CD8-positive, alpha-beta memory T cell (primary cell): ENCODE data around the gene RAB31. TPM values are rescaled to one million over a fixed set of nuclear protein-coding genes. Genes with fewer than 3 reads are reported as not detected.

Source experiments
- CTCF ChIA-PET: fragments of 350-600 bp; sonication (Branson Sonifier 250); formaldehyde crosslinking; loops from one replicate; lab custom pipeline; 2021; ENCODE audit warnings: antibody characterized with exemption; lab: Charles Lee
- POLR2A ChIA-PET: fragments of 350-600 bp; sonication (Branson Sonifier 250); formaldehyde crosslinking; loops from one replicate; lab custom pipeline; 2021; ENCODE audit warnings: antibody characterized with exemption; lab: Charles Lee
- DNase-seq, 5 donors: peaks; one replicate each; pipeline versions ENCODE4 v3.0.0 to v3.0.0-alpha.2; 2020 to 2022; ENCODE audit warnings: mixed read lengths in 1 of 5
- H3K27ac ChIP-seq: one replicate; pipeline ENCODE4 v1.7.0; 2013; ENCODE audit warnings: low read depth, mild to moderate bottlenecking, low read length, moderate library complexity
- H3K27me3 ChIP-seq: 2 replicates; pipeline ENCODE4 v1.7.0; 2013; ENCODE audit warnings: low read length, mild to moderate bottlenecking; ENCODE audit not compliant: insufficient read depth, poor library complexity, severe bottlenecking
- H3K36me3 ChIP-seq: 2 replicates; pipeline ENCODE4 v1.7.0; 2013; ENCODE audit warnings: mild to moderate bottlenecking, low read length, moderate library complexity; ENCODE audit not compliant: insufficient read depth
- H3K4me1 ChIP-seq: 2 replicates; pipeline ENCODE4 v1.7.0; 2013; ENCODE audit warnings: mild to moderate bottlenecking, low read length, moderate library complexity; ENCODE audit not compliant: insufficient read depth
- H3K4me3 ChIP-seq: 2 replicates; pipeline ENCODE4 v1.7.0; 2013; ENCODE audit warnings: mild to moderate bottlenecking, low read length
- H3K9me3 ChIP-seq: 2 replicates; pipeline ENCODE4 v1.7.0; 2013; ENCODE audit warnings: mild to moderate bottlenecking, low read length
- H3K27ac Mint-ChIP-seq, 8 donors: one replicate each; pipeline ENCODE4 v1.8.0; 2020 to 2021; ENCODE audit warnings: mixed read lengths in 8 of 8, mild to moderate bottlenecking in 6 of 8, inconsistent platforms in 3 of 8, moderate library complexity in 3 of 8
- H3K27me3 Mint-ChIP-seq, 2 donors: one replicate each; pipeline ENCODE4 v1.8.0; 2020 to 2021; ENCODE audit warnings: mixed read lengths in 2 of 2, mild to moderate bottlenecking in 1 of 2, moderate library complexity in 1 of 2
- H3K36me3 Mint-ChIP-seq, 3 donors: one replicate each; pipeline ENCODE4 v1.8.0; 2020 to 2021; ENCODE audit warnings: mixed read lengths in 3 of 3, inconsistent platforms in 1 of 3, mild to moderate bottlenecking in 1 of 3
- H3K4me1 Mint-ChIP-seq, 3 donors: one replicate each; pipeline ENCODE4 v1.8.0; 2020 to 2021; ENCODE audit warnings: mixed read lengths in 3 of 3, inconsistent platforms in 1 of 3, mild to moderate bottlenecking in 1 of 3
- H3K4me3 Mint-ChIP-seq, 7 donors: one replicate each; pipeline ENCODE4 v1.8.0; 2020 to 2021; ENCODE audit warnings: mixed read lengths in 7 of 7, mild to moderate bottlenecking in 6 of 7, moderate library complexity in 4 of 7, inconsistent platforms in 2 of 7
- H3K9me3 Mint-ChIP-seq, 5 donors: one replicate each; pipeline ENCODE4 v1.8.0; 2020 to 2022; ENCODE audit warnings: mixed read lengths in 5 of 5, mild to moderate bottlenecking in 3 of 5, moderate library complexity in 2 of 5, inconsistent platforms in 1 of 5
- polyA plus RNA-seq: library from polyadenylated mRNA; unstranded; fragments of 300-500 nt; fragmentation: Illumina TruSeq; gene quantifications from one replicate; pipeline ENCODE4 v1.2.3, GENCODE V29; 2021
- total RNA-seq, 2 experiments: library from RNA; stranded (reverse); gene quantifications; one replicate each; pipeline ENCODE4 v1.2.3, GENCODE V29; 2021

The RAB31 gene
- total and polyA plus RNA-seq, 3 experiments from 2014 or later: 0.57 to 4.7 (median 1.1) TPM

DNA sequence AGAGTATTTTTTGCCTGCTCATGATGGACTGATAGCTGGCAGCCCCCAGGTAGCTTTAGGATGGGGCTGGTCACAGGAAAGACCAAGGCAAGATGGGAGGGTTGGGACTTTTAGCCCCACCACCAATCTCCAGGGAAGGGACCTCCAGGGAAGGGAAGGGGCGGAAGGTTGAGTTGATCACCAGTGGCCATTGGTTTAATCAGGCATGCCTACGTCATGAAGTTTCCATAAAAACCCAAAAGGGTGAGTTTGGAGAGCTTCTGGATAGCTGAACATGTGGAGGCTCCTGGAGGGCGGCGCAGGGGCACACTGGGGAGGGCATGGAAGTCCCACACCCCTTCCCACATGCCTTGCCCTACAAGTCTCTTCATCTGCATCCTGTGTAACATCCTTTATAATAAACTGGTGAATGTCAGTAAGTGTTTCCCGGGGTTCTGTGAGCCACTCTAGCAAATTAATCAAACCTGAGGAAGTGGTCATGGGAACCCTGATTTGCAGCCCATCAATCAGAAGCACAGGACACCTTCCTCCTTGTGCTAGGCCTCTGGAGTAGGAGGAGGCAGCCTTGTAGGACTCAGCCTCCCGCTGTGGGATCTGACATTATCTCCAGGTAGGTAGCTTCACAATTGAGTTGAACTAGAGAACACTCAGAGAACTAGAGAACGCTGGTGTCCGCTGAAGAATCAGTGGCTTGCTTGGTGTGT lies 30.3 kb downstream of the RAB31 start:
- Mint-ChIP-seq H3K27ac (no peak overlapping the region), H3K27me3 (peaks cover 9 to 34% of the 10 kb centered on the region in 2 donors), H3K36me3 (peaks cover 0 to 3% (median 0%) of the 10 kb centered on the region in 3 donors), H3K9me3 (no peaks in the 10 kb centered on the region), H3K4me1 (peaks cover 5 to 8% (median 5%) of the 10 kb centered on the region in 3 donors), H3K4me3 (no peak overlapping the region)
- no peak for DNase-seq
- ChIA-PET CTCF (interaction anchor here (1.4 kb wide), 1 partner anchor 13 kb away, joined by 3 read pairs; no protein-coding TSS in a partner anchor), POLR2A (no interaction called here)
- no peak overlapping the region for H3K27ac ChIP-seq
- no peaks in the 10 kb centered on the region for H3K4me1 ChIP-seq
- no peaks in the 10 kb centered on the region for H3K36me3 ChIP-seq
- no peaks in the 10 kb centered on the region for H3K27me3 ChIP-seq
- no peaks in the 10 kb centered on the region for H3K9me3 ChIP-seq
- no peak overlapping the region for H3K4me3 ChIP-seq

DNA sequence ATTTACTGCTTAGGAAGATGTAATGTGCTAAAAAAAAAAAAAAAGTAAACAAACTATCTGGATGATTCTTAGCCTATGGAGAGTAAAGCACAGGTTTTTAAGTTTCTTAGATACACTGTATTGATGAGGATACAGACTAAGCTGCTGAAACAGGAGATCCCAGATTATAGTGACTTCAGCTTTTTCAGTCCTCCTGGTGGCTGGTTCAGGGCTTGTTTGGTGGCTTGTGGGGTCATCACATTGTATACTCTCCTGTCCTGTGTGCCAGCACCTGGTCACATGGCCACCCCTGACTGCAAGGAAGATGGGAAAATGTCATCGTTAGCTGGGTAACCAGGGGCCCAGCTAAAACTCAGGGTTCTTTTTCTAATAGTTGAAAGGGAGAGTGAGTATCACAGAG lies 31.4 kb downstream of the RAB31 start:
- no peaks in the 10 kb centered on the region for H3K9me3 ChIP-seq
- Mint-ChIP-seq H3K4me1 (peaks cover 1 to 5% (median 5%) of the 10 kb centered on the region in 3 donors), H3K27ac (no peak overlapping the region), H3K9me3 (no peaks in the 10 kb centered on the region), H3K27me3 (peaks cover 10 to 35% of the 10 kb centered on the region in 2 donors), H3K36me3 (no peaks in the 10 kb centered on the region), H3K4me3 (no peak overlapping the region)
- H3K4me3 ChIP-seq: no peak overlapping the region
- no peak overlapping the region for H3K27ac ChIP-seq
- DNase-seq: no peak
- no peaks in the 10 kb centered on the region for H3K4me1 ChIP-seq
- ChIA-PET CTCF (no interaction called here), POLR2A (no interaction called here)
- H3K36me3 ChIP-seq: no peaks in the 10 kb centered on the region
- no peaks in the 10 kb centered on the region for H3K27me3 ChIP-seq

DNA sequence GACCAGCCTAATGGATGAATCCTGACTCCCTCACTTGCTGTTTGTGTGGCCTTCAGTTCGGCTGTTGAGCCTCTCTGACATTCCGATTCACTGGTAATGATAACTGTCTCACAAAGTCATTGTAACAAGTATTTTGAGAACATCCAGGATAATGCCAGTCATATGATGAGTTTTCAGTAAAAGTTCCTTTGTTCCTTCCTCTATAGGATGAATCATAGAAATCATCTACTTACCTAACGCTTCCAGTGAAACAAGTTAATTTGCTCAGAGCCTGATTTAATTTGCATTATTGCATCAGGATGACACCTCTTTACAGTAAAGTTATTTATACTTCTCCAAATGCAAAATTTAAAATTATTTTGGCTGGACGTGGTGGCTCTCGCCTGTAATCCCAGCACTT lies 32.0 kb downstream of the RAB31 start:
- peaks cover 14 to 35% of the 10 kb centered on the region in 2 donors for H3K27me3 Mint-ChIP-seq

DNA sequence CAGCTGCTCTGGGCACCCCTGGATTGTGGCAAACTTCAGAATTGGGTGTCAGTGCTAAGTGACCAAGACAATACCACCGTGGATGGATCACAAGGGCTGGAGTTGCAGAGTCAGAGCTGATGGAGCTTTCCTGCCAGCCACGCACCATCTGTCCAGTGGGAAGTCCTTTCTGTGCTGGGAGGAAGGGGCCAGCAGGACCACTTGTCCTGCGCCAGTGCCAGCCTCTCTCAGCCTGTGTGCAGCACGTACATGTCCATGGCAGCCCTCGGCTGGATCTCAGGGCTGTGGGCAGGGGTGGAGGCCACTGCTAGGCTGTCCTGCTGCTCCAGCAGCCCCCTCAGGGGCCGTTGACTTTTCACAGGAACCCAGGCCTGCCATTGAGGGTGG lies 33.3 kb downstream of the RAB31 start:
- Histone ChIP-seq H3K36me3 (no peaks in the 10 kb centered on the region), H3K4me3 (no peak overlapping the region), H3K27me3 (no peaks in the 10 kb centered on the region), H3K9me3 (no peaks in the 10 kb centered on the region), H3K27ac (no peak overlapping the region), H3K4me1 (no peaks in the 10 kb centered on the region)
- H3K27ac Mint-ChIP-seq: no peak overlapping the region
- DNase-seq: no peak
- peaks cover 14 to 35% of the 10 kb centered on the region in 2 donors for H3K27me3 Mint-ChIP-seq
- ChIA-PET POLR2A (no interaction called here), CTCF (no interaction called here)
- H3K4me1 Mint-ChIP-seq: no peaks in the 10 kb centered on the region
- no peaks in the 10 kb centered on the region for H3K36me3 Mint-ChIP-seq
- no peaks in the 10 kb centered on the region for H3K9me3 Mint-ChIP-seq
- no peak overlapping the region for H3K4me3 Mint-ChIP-seq

More for the DNA sequence above, 32.0 kb downstream of the RAB31 start:
- Mint-ChIP-seq H3K27ac (no peak overlapping the region), H3K9me3 (no peaks in the 10 kb centered on the region), H3K36me3 (no peaks in the 10 kb centered on the region), H3K4me3 (no peak overlapping the region), H3K4me1 (peaks cover 1 to 5% (median 4%) of the 10 kb centered on the region in 3 donors)
- Histone ChIP-seq H3K4me1 (no peaks in the 10 kb centered on the region), H3K4me3 (no peak overlapping the region), H3K9me3 (no peaks in the 10 kb centered on the region), H3K36me3 (no peaks in the 10 kb centered on the region), H3K27me3 (no peaks in the 10 kb centered on the region), H3K27ac (no peak overlapping the region)
- no peak for DNase-seq
- POLR2A ChIA-PET: no interaction called here
- CTCF ChIA-PET: no interaction called here

DNA sequence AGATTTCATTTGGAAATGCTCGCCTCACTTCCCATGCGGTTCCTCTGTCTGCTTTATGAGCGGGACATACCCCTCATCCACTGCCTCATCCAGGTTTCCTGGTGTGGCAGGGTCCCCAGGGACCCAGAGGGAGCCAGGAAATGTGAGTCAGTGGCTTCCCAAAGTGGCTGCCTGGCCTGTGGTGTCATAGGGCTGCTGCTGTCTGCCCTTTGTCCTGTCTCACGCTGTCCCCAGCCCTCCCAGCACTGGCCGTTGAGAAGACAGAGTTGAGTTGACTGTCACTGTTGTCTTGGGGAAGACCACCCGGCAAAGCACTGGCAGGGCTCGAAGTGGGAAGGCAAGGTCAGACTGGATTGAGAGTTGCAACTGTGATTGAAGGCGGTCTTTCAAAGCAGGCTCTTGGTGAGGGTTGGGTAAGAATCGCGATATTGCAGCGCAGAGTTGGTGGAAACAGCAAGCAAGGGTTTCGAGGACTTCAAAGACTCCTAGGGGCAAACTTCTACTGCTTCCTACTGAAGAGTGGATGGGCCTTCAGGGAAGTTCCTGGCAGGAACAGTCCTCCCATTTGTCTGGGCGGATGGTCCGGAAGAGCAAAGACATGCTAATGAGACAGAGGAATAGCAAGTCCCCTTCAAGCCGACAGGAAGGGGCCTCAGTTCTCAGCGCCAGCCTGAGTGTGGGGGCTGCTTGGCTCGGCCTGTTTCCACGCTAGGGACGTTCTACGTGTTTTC lies 33.9 kb downstream of the RAB31 start:
- Mint-ChIP-seq H3K27ac (no peak overlapping the region), H3K27me3 (peaks cover 15 to 35% of the 10 kb centered on the region in 2 donors), H3K9me3 (no peaks in the 10 kb centered on the region), H3K4me3 (no peak overlapping the region), H3K4me1 (no peaks in the 10 kb centered on the region), H3K36me3 (no peaks in the 10 kb centered on the region)
- Histone ChIP-seq H3K9me3 (no peaks in the 10 kb centered on the region), H3K27me3 (no peaks in the 10 kb centered on the region), H3K27ac (peak overlapping the region; percentile 59), H3K4me1 (no peaks in the 10 kb centered on the region), H3K36me3 (no peaks in the 10 kb centered on the region), H3K4me3 (no peak overlapping the region)
- DNase-seq: no peak
- ChIA-PET POLR2A (no interaction called here), CTCF (no interaction called here)

DNA sequence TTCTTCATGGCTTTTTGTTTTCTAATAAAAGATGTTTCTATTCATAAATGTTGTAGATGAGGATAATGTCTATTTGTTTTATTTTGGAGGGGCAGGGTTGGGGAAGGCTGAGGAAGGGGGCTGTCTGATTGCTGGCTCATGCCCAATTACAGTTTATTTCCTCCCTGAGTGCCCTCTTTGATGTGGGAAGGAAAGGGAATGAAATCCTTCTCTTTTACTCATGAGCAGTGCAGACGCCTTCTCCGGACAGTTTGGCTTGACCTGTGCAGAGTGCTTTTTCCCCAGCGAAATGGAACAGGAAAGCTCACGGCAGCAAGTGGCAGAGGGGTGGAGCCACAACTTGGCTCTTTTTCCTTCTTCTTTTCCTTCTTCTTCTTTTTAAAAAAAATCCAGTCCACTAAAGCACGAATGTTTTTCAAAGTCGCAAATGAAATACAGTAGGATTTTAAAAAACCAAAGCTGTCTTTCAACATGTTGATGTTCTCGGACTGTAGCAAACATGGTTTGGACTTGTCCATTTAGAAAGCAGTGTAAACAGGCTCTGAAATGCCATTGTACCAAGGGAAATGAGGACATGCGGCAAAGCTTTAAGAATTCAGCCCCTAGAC lies 34.5 kb downstream of the RAB31 start:
- no peak for DNase-seq
- no peak overlapping the region for H3K4me3 Mint-ChIP-seq
- H3K27me3 ChIP-seq: no peaks in the 10 kb centered on the region
- H3K27me3 Mint-ChIP-seq: peaks cover 15 to 32% of the 10 kb centered on the region in 2 donors
- H3K4me1 ChIP-seq: no peaks in the 10 kb centered on the region
- CTCF ChIA-PET: no interaction called here
- no peak overlapping the region for H3K4me3 ChIP-seq
- H3K36me3 ChIP-seq: no peaks in the 10 kb centered on the region
- POLR2A ChIA-PET: no interaction called here
- H3K9me3 Mint-ChIP-seq: no peaks in the 10 kb centered on the region
- H3K4me1 Mint-ChIP-seq: no peaks in the 10 kb centered on the region
- H3K36me3 Mint-ChIP-seq: no peaks in the 10 kb centered on the region
- no peak overlapping the region for H3K27ac Mint-ChIP-seq
- peak overlapping the region; percentile 59 for H3K27ac ChIP-seq
- H3K9me3 ChIP-seq: no peaks in the 10 kb centered on the region

DNA sequence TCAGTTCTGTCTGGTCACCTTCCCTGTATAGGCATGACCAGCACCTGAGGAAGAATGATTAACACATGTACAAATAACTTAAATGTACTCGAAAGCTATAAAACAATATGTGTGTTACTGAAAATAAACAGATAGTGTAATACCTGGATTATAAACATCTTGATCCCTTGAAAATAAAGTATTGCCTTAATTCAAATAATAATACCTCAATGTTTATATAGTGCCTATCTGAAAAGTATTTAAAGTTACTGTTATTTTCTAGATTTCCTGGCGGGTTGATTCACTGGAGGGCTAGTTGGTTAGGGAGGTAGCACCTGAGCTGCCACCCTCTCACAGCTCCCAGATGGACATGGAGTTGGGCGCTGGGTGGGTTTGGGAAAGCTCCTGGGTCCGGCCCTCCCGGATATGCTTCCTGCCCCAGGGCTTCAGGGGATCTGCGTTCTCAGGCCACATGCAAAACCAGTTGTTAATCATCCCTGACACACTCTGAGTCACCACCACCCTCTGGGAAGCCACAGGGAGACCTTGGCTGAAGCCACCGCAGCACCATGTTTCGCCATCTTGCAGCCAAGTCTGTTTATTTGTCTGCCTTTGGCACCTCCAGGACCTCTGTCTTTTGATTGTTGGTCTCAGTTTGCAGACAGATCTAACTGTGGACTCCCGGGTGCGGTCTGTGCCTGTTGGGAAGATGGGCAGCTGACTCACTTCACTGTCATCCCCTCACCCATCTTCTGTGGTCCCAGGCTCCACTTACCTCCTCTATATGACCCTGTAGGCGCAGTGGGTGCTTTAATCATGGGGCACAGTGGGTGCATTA lies 35.3 kb downstream of the RAB31 start:
- H3K4me3 Mint-ChIP-seq: no peak overlapping the region
- Histone ChIP-seq H3K4me3 (no peak overlapping the region), H3K27ac (peak overlapping the region; percentile 59), H3K9me3 (no peaks in the 10 kb centered on the region), H3K27me3 (no peaks in the 10 kb centered on the region), H3K4me1 (no peaks in the 10 kb centered on the region), H3K36me3 (no peaks in the 10 kb centered on the region)
- ChIA-PET CTCF (no interaction called here), POLR2A (no interaction called here)
- H3K27ac Mint-ChIP-seq: no peak overlapping the region
- H3K9me3 Mint-ChIP-seq: no peaks in the 10 kb centered on the region
- H3K4me1 Mint-ChIP-seq: no peaks in the 10 kb centered on the region
- H3K27me3 Mint-ChIP-seq: peaks cover 13 to 27% of the 10 kb centered on the region in 2 donors
- DNase-seq: no peak
- H3K36me3 Mint-ChIP-seq: no peaks in the 10 kb centered on the region
